GM12878 (cell line): ENCODE measurements around the gene DNAJC5. TPM values are rescaled to one million over a fixed set of nuclear protein-coding genes. Genes with fewer than 3 reads are reported as not detected.

Experiments
- ATAC-seq: fragments of 200-7000 bp; cut with Tn5 transposase; 3 replicates; pipeline ENCODE4 v1.9.1; 2020; ENCODE audit warnings: mild to moderate bottlenecking, moderate library complexity
- BruUV-seq: library from RNA; stranded (reverse); fragments of 400-500 nt; replicated peaks from 2 replicates; lab custom pipeline; 2021; lab: Mats Ljungman, UMichigan
- CTCF ChIA-PET: fragments of 300-600 bp; sonication (Branson Sonifier 250); formaldehyde crosslinking; extraction: SDS; loops from one replicate; lab custom pipeline; 2021; ENCODE audit warnings: inconsistent platforms; lab: Yijun Ruan, JAX
- POLR2A ChIA-PET: fragments of 350-600 bp; formaldehyde crosslinking; extraction: SDS; loops from one replicate; lab custom pipeline; 2021; ENCODE audit warnings: inconsistent platforms; lab: Charles Lee
- RAD21 ChIA-PET: fragments of 300-600 bp; sonication (Branson Sonifier 250); formaldehyde crosslinking; loops from one replicate; lab custom pipeline; 2023; ENCODE audit warnings: antibody characterized with exemption; ENCODE audit not compliant: unreplicated experiment; lab: Charles Lee
- SMC1A ChIA-PET: fragments of 300-600 bp; sonication (Branson Sonifier 250); formaldehyde crosslinking; loops from one replicate; lab custom pipeline; 2023; ENCODE audit not compliant: unreplicated experiment, uncharacterized antibody; lab: Charles Lee
- DNase-seq: peaks from one replicate; pipeline ENCODE4 v3.0.0-alpha.2; 2011; ENCODE audit warnings: low read depth, low spot score
- FAIRE-seq: peaks from 3 replicates; lab custom pipeline; 2011; peaks lifted over from hg19 to GRCh38; lab: Jason Lieb, UNC
- H2AFZ ChIP-seq: 2 replicates; pipeline ENCODE4 v1.6.0; 2011; ENCODE audit warnings: low read depth, low read length, control low read depth; ENCODE audit not compliant: control insufficient read depth
- H3K27ac ChIP-seq: 2 replicates; pipeline ENCODE4 v1.5.1; 2011; ENCODE audit warnings: control low read depth; ENCODE audit not compliant: control insufficient read depth, insufficient read depth
- H3K27me3 ChIP-seq, 2 experiments: replicated peaks in 1 of 2; 2 replicates each; pipeline versions ENCODE4 v1.6.0 to v1.6.1; 2011; ENCODE audit warnings: low read length in 1 of 2; ENCODE audit not compliant: control insufficient read depth in 2 of 2, insufficient read depth in 2 of 2
- H3K36me3 ChIP-seq, 2 experiments: 2 replicates each; pipeline ENCODE4 v1.5.1; 2011; ENCODE audit warnings: low read length in 1 of 2; ENCODE audit not compliant: control insufficient read depth in 2 of 2, insufficient read depth in 2 of 2
- H3K4me1 ChIP-seq: 2 replicates; pipeline ENCODE4 v1.6.1; 2011; ENCODE audit warnings: mild to moderate bottlenecking, low read length, moderate library complexity, mixed read lengths; ENCODE audit not compliant: control insufficient read depth, insufficient read depth
- H3K4me2 ChIP-seq: 2 replicates; pipeline ENCODE4 v1.6.0; 2011; ENCODE audit warnings: control low read depth; ENCODE audit not compliant: control insufficient read depth, insufficient read depth
- H3K4me3 ChIP-seq: fragments of 200-600 bp; sonication (generic); 2 replicates; pipeline ENCODE4 v1.5.1; 2016
- H3K79me2 ChIP-seq: 2 replicates; pipeline ENCODE4 v1.6.0; 2011; ENCODE audit warnings: low read length; ENCODE audit not compliant: control insufficient read depth, insufficient read depth
- H3K9ac ChIP-seq: 2 replicates; pipeline ENCODE4 v1.8.0; 2011; ENCODE audit warnings: low read length, control low read depth, mixed read lengths; ENCODE audit not compliant: control insufficient read depth, insufficient read depth
- H3K9me3 ChIP-seq: replicated peaks from 3 replicates; pipeline ENCODE4 v1.5.1; 2011; ENCODE audit warnings: mild to moderate bottlenecking, low read length; ENCODE audit not compliant: control insufficient read depth, insufficient read depth
- H4K20me1 ChIP-seq: 2 replicates; pipeline ENCODE4 v1.6.0; 2011; ENCODE audit not compliant: control insufficient read depth, insufficient read depth
- EZH2 ChIP-seq: IDR thresholded peaks from 2 replicates; pipeline ENCODE4 v1.6.1; 2012; ENCODE audit warnings: low read depth, mild to moderate bottlenecking, control low read depth, inconsistent platforms, low read length, borderline replicate concordance; ENCODE audit not compliant: control insufficient read depth
- HDAC6 ChIP-seq: fragments of 200-600 bp; sonication (generic); IDR thresholded peaks from one replicate; pipeline ENCODE4 v1.8.0; 2017; ENCODE audit warnings: antibody characterized with exemption; ENCODE audit not compliant: unreplicated experiment
- MEF2B ChIP-seq: fragments of 450-650 bp; IDR thresholded peaks from 2 replicates; pipeline ENCODE4 v1.6.1; 2018; ENCODE audit warnings: mild to moderate bottlenecking, moderate library complexity; ENCODE audit not compliant: partially characterized antibody, poor library complexity, severe bottlenecking
- POLR2A ChIP-seq: IDR thresholded peaks from 2 replicates; pipeline ENCODE4 v1.6.1; 2011; ENCODE audit warnings: low read depth, mild to moderate bottlenecking, low read length
- STAT1 ChIP-seq: fragments of 450-650 bp; conservative IDR thresholded peaks from 2 replicates; pipeline ENCODE4 v1.6.1; 2014; ENCODE audit warnings: antibody characterized with exemption, mild to moderate bottlenecking
- TAF1 ChIP-seq: IDR thresholded peaks from 2 replicates; pipeline ENCODE4 v1.6.1; 2011; ENCODE audit warnings: mild to moderate bottlenecking, low read depth, low read length, borderline replicate concordance
- ZNF217 ChIP-seq: fragments of 450-650 bp; IDR thresholded peaks from 2 replicates; pipeline ENCODE4 v1.6.1; 2017; ENCODE audit warnings: antibody characterized with exemption, mild to moderate bottlenecking
- ZNF274 ChIP-seq: IDR thresholded peaks from one replicate; pipeline ENCODE4 v1.8.0; 2011; ENCODE audit not compliant: insufficient read length, insufficient read depth
- WGBS: methylation state at CpG from one replicate; pipeline ENCODE4 v1.1.6; 2016; ENCODE audit warnings: low lambda C conversion rate; ENCODE audit not compliant: insufficient replicate concordance, insufficient coverage; ENCODE audit errors: missing lambda C conversion rate; 5-methylcytosine and 5-hydroxymethylcytosine counted together
- in situ Hi-C: fragments of 300-500 bp; cut with MboI; formaldehyde crosslinking; loops from 9 replicates; pipeline ENCODE4 v1.14.3; 2018; ENCODE audit warnings: mixed read lengths
- intact Hi-C: fragments of 100-400 bp; cut with micrococcal nuclease; formaldehyde crosslinking; loops from one replicate; pipeline ENCODE4 v1.14.2; 2022; ENCODE audit not compliant: unreplicated experiment
- polyA plus RNA-seq, 11 experiments: library from polyadenylated mRNA; depleted of rRNA in 4 of 11; unstranded in 6 of 11; stranded (reverse) in 5 of 11; fragments of >200 nt; fragmentation: Nextera tagmentation in 4 of 11; fragmentation: Illumina TruSeq in 1 of 11; extraction: Ambion mirVana in 4 of 11; extraction: Trizol in 1 of 11; gene quantifications; 1 replicate in 1 of 11; 2 replicates in 10 of 11; pipeline versions ENCODE4 v1.2.1 to v1.2.3, GENCODE V29; 2011 to 2016; ENCODE audit warnings: inconsistent platforms in 2 of 11, missing spikeins in 2 of 11, low read depth in 1 of 11
- total RNA-seq, 4 experiments: library from RNA; depleted of rRNA in 3 of 4; stranded (reverse); fragments of >200 nt in 3 of 4; fragmentation: Illumina TruSeq in 1 of 4; extraction: Trizol in 1 of 4; gene quantifications; 2 replicates each; pipeline versions ENCODE4 v1.2.1 to v1.2.3, GENCODE V29; 2013 to 2021
- TF ChIP-seq, protein P1 (sequence below): fragments of 450-650 bp; IDR thresholded peaks from 2 replicates; pipeline ENCODE4 v1.6.1; 2017; ENCODE audit warnings: borderline replicate concordance

DNAJC5 gene
- total and polyA plus RNA-seq, 10 of the 15 experiments (the other 5 are each of a cell fraction or from before 2014, with no cell fraction given), result 0.69 to 36.8 (median 17.0) TPM

DNA sequence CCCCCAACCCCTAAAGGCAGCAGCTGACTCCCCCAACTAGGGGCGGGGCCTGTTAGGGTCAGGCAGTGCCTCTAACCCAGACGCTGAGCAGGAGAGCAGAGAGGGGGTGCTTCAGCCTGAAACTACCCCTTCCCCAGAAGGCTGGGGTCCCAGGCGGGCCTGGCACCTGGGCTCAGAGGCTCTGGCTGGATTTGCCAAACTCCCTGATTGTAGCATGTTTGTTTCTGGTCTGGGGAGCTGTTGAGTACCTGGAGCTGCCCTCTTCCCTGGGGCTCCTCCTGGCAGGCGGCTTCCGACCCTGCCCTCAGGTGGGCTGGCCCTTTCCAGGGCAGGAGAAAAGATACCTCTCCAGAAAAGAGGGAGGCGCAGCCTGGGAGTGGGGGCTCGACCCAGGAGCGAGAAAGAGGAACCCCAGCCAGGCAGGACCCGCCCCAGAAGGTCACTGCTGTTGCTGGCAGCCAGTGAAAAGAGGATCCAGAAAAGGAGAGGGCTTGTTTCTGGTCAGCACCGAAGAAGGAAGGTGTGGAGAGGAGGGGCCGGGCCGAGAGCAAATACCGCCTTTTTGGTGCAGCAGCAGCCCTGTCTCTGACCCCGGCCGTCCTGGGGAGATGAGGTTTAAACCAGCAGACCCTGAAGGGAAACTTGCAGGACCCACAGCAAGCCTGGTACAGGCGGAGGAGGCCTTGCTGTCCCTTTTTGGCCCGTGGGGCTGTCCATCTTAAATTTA is 34.4 kb upstream of the DNAJC5 start:
- BruUV-seq, result no TSS peak
- ChIA-PET SMC1A (no interaction called here), CTCF (no interaction called here), RAD21 (no interaction called here), POLR2A (no interaction called here)
- Histone ChIP-seq H3K4me3 (no peak overlapping the region), H2AFZ (no peak overlapping the region), H3K9me3 (no peaks in the 10 kb centered on the region), H3K79me2 (peaks cover 19% of the 10 kb centered on the region), H3K36me3 (peaks cover 0 to 4% of the 10 kb centered on the region in 2 experiments; a peak in 3 of 4 replicates), H3K27ac (no peak overlapping the region), H4K20me1 (no peaks in the 10 kb centered on the region), H3K9ac (no peak overlapping the region), H3K27me3 (no peaks in the 10 kb centered on the region), H3K4me1 (peaks cover 25% of the 10 kb centered on the region), H3K4me2 (no peak overlapping the region)
- DNase-seq, result no peak
- FAIRE-seq, result no peak
- no peak for TF ChIP-seq STAT1
- TF ChIP-seq, protein P1, sequence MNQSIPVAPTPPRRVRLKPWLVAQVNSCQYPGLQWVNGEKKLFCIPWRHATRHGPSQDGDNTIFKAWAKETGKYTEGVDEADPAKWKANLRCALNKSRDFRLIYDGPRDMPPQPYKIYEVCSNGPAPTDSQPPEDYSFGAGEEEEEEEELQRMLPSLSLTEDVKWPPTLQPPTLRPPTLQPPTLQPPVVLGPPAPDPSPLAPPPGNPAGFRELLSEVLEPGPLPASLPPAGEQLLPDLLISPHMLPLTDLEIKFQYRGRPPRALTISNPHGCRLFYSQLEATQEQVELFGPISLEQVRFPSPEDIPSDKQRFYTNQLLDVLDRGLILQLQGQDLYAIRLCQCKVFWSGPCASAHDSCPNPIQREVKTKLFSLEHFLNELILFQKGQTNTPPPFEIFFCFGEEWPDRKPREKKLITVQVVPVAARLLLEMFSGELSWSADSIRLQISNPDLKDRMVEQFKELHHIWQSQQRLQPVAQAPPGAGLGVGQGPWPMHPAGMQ, result no peak
- ATAC-seq, result no peak
- WGBS, result 76% methylated on average over 16 of the region's 17 CpGs
- in situ Hi-C loops (no loop called here), intact Hi-C loops (loop anchor here (10.0 kb wide), 1 partner anchor 194 kb away; no protein-coding TSS in a partner anchor)

DNA sequence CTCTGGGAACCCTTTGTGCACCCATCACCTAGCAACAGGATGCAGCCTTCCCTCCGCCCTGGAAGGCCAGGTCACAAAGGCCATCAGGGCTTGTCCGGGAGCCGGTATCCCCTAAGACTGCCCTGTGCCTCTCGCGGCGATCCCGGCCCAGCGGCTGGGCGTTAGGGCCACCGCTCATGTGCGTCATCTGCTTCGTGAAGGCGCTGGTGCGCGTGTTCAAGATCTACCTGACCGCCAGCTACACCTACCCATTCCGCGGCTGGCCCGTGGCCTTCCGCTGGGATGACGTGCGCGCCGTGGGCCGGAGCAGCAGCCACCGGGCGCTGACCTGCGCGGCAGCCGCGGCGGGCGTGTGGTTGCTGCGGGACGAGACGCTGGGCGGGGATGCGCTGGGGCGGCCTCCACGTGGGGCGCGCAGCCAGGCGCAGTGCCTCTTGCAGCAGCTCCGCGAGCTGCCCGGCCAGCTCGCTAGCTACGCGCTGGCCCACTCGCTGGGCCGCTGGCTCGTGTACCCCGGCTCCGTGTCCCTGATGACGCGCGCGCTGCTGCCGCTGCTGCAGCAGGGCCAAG is 33.5 kb upstream of the DNAJC5 start, which contains the start of gene ABHD16B:
Gene ABHD16B (plus strand): TSS at position 134 of the 570 bp plus-strand sequence. CDS start 43 bp downstream, at position 177.
- ChIA-PET RAD21 (no interaction called here), POLR2A (no interaction called here), SMC1A (no interaction called here), CTCF (no interaction called here)
- Histone ChIP-seq H3K27me3 (no peaks in the 10 kb centered on the region), H3K4me1 (peaks cover 25% of the 10 kb centered on the region), H3K9ac (no peak within 1 kb of the TSS), H3K9me3 (no peaks in the 10 kb centered on the region), H3K4me2 (no peak within 1 kb of the TSS), H4K20me1 (no peaks in the 10 kb centered on the region), H3K4me3 (no peak within 1 kb of the TSS), H3K27ac (no peak within 1 kb of the TSS), H3K79me2 (peaks cover 27% of the 10 kb centered on the region), H2AFZ (no peak within 1 kb of the TSS), H3K36me3 (peaks cover 0 to 4% of the 10 kb centered on the region in 2 experiments; a peak in 3 of 4 replicates)
- no TSS peak for BruUV-seq
- WGBS, result 97% methylated on average over 44 of the region's 59 CpGs
- in situ Hi-C loops (no loop called here), intact Hi-C loops (loop anchor here (10.0 kb wide), 1 partner anchor 193 kb away; no protein-coding TSS in a partner anchor)
- no peak for FAIRE-seq
- no peak for DNase-seq
- no peak for TF ChIP-seq ZNF217
- TF ChIP-seq TAF1, result no peak
- TF ChIP-seq MEF2B, result no peak
- TF ChIP-seq ZNF274, result no peak
- no peak for TF ChIP-seq EZH2
- TF ChIP-seq POLR2A, result no peak; the same call in 1 of the 2 replicates
- no peak for TF ChIP-seq HDAC6
- ATAC-seq, result no peak
